ENCODE data around the gene NPEPL1. TPM values are rescaled to one million over a fixed set of nuclear protein-coding genes. Genes with fewer than 3 reads are reported as not detected.

Gene NPEPL1
- total RNA-seq, 4 donors from 2014 or later, result 41.6 to 56.0 (median 47.2) TPM

DNA sequence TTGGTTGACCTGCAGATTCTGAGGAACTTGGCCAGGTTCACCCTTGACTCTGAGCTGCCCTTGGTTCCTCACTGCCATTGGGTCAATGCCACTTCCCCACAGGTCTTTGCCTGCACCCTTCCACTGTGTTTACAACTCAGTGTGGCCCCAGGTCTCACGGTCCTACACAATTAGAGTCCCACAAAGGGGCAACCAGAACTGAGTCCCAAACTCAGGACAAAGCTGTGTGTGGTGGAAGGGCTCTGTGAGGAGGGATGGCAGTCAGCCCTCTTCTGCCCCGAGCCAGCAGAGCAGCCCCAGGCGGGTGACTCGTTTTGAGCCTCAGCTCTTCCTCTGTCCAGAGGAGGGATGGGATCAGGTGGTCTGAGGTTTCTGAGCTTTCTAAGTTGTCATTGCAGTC lies 69.5 kb downstream of the NPEPL1 start:
- 76 to 83% methylated on average over 2 to 3 of the region's 4 CpGs for WGBS, 2 donors
- no peak overlapping the region for H3K27ac ChIP-seq
- H3K4me1 ChIP-seq, result no peaks in the 10 kb centered on the region
- DNase-seq, result no peak
- no peaks in the 10 kb centered on the region for H3K9me3 ChIP-seq
- H3K4me3 ChIP-seq (replicated peaks in 1 of 3), result no peak overlapping the region
- no peaks in the 10 kb centered on the region for H3K36me3 ChIP-seq
- intact Hi-C loops (cut with DNase I), result no loop called here
- no peaks in the 10 kb centered on the region for H3K27me3 ChIP-seq
- no peak for TF ChIP-seq POLR2A (IDR thresholded peaks at IDR 0.05)
- no peak for TF ChIP-seq CTCF (IDR thresholded peaks at IDR 0.05)

GRCh38 chr20:58763076-58763475 lies 70.5 kb downstream of the NPEPL1 start:
- WGBS, 2 donors, result 90% methylated on average over 7 of the region's 7 CpGs
- intact Hi-C loops (cut with DNase I), result no loop called here
- no peak for DNase-seq
- Histone ChIP-seq H3K4me1 (no peaks in the 10 kb centered on the region), H3K27me3 (no peaks in the 10 kb centered on the region), H3K36me3 (no peaks in the 10 kb centered on the region), H3K9me3 (no peaks in the 10 kb centered on the region), H3K27ac (no peak overlapping the region), H3K4me3 (replicated peaks in 1 of 3) (no peak overlapping the region)
- TF ChIP-seq CTCF (IDR thresholded peaks at IDR 0.05), result no peak
- TF ChIP-seq POLR2A (IDR thresholded peaks at IDR 0.05), result no peak

Other genes with a start within 250 kb of the NPEPL1 start
- under 1 TPM in 1 of 4 donors, not detected in 3; 0.11 TPM for gene APCDD1L, start 177.4 kb upstream of the NPEPL1 start, total RNA-seq
- 10 to 100 TPM; 42.5 to 59.1 (median 53.0) TPM for gene STX16, start 41.5 kb upstream of the NPEPL1 start, total RNA-seq
- gene GNAS-AS1, start 158.1 kb downstream of the NPEPL1 start, total RNA-seq, result 1 to 10 TPM in 2 of 4 donors, under 1 TPM in 2; 0.42 to 1.9 (median 1.1) TPM
- 1,000 to 10,000 TPM; 2,457 to 5,038 (median 3,494) TPM for gene GNAS, start 159.9 kb downstream of the NPEPL1 start, total RNA-seq